Caco-2 (cell line): Measurements from ENCODE around the gene OR10A5. TPM values are rescaled to one million over a fixed set of nuclear protein-coding genes. Genes with fewer than 3 reads are reported as not detected.
A peak's percentile ranks its signal among the peaks of the same experiment; 100 is the strongest.

Source experiments
- BruUV-seq: library from RNA; stranded (reverse); fragments of 400-500 nt; replicated peaks from 2 replicates; lab custom pipeline; 2021; lab: Mats Ljungman, UMichigan
- CTCF ChIA-PET: fragments of 300-600 bp; sonication (Branson Sonifier 250); formaldehyde crosslinking; loops from one replicate; lab custom pipeline; 2022; ENCODE audit warnings: antibody characterized with exemption; lab: Charles Lee
- POLR2A ChIA-PET: fragments of 300-600 bp; sonication (Branson Sonifier 250); formaldehyde crosslinking; loops from one replicate; lab custom pipeline; 2022; ENCODE audit warnings: antibody characterized with exemption; lab: Charles Lee
- DNase-seq, 2 experiments: peaks; one replicate each; pipeline versions ENCODE4 v3.0.0 to v3.0.0-alpha.2; 2020 to 2022
- H3K27me3 ChIP-seq: replicated peaks from 2 replicates; pipeline ENCODE4 v1.6.0; 2011; ENCODE audit warnings: low read length; ENCODE audit not compliant: control insufficient read depth, insufficient read depth
- H3K36me3 ChIP-seq: 2 replicates; pipeline ENCODE4 v1.5.1; 2011; ENCODE audit warnings: low read length; ENCODE audit not compliant: control insufficient read depth, insufficient read depth
- H3K4me1 ChIP-seq: fragments of 250-450 bp; sonication (Bioruptor Pico); 2 replicates; pipeline ENCODE4 v1.5.1; 2020; ENCODE audit warnings: mild to moderate bottlenecking
- H3K4me3 ChIP-seq: 2 replicates; pipeline ENCODE4 v1.5.1; 2011; ENCODE audit warnings: low read depth, mild to moderate bottlenecking, control low read depth, low read length
- H3K9me3 ChIP-seq: fragments of 250-450 bp; sonication (Bioruptor Pico); 2 replicates; pipeline ENCODE4 v1.5.1; 2020; ENCODE audit warnings: mild to moderate bottlenecking, moderate library complexity
- H3K27ac Mint-ChIP-seq: one replicate; pipeline ENCODE4 v1.8.0; 2022; ENCODE audit warnings: mixed read lengths; ENCODE audit not compliant: unreplicated experiment
- H3K27me3 Mint-ChIP-seq: one replicate; pipeline ENCODE4 v1.8.0; 2022; ENCODE audit warnings: mixed read lengths; ENCODE audit not compliant: insufficient read depth, unreplicated experiment
- H3K36me3 Mint-ChIP-seq: one replicate; pipeline ENCODE4 v1.8.0; 2022; ENCODE audit warnings: mild to moderate bottlenecking, mixed read lengths; ENCODE audit not compliant: insufficient read depth, unreplicated experiment
- H3K4me1 Mint-ChIP-seq: one replicate; pipeline ENCODE4 v1.8.0; 2022; ENCODE audit warnings: low read depth, mixed read lengths; ENCODE audit not compliant: unreplicated experiment
- H3K4me3 Mint-ChIP-seq: one replicate; pipeline ENCODE4 v1.8.0; 2022; ENCODE audit warnings: mild to moderate bottlenecking, moderate library complexity, mixed read lengths; ENCODE audit not compliant: unreplicated experiment
- H3K9me3 Mint-ChIP-seq: one replicate; pipeline ENCODE4 v1.8.0; 2022; ENCODE audit warnings: mixed read lengths; ENCODE audit not compliant: unreplicated experiment
- intact Hi-C: fragments of 100-400 bp; cut with micrococcal nuclease; formaldehyde crosslinking; loops from one replicate; pipeline ENCODE4 v1.10.0; 2022; ENCODE audit not compliant: unreplicated experiment
- total RNA-seq: library from RNA; stranded (reverse); gene quantifications from 2 replicates; pipeline ENCODE4 v1.2.3, GENCODE V29; 2022
- TF ChIP-seq, protein P1 (sequence below), 2 experiments: fragments of 200-600 bp in 1 of 2; IDR thresholded peaks; 1 replicate in 1 of 2; 2 replicates in 1 of 2; pipeline versions ENCODE4 v1.5.1 to v1.8.0; 2011 to 2022; ENCODE audit warnings: antibody characterized with exemption in 1 of 2, control low read depth in 1 of 2, inconsistent platforms in 1 of 2, low read depth in 1 of 2, low read length in 1 of 2, mild to moderate bottlenecking in 1 of 2, moderate library complexity in 1 of 2; ENCODE audit not compliant: insufficient read depth in 1 of 2, severe bottlenecking in 1 of 2, unreplicated experiment in 1 of 2

Gene OR10A5
- total RNA-seq, 1 experiment from 2014 or later = not detected

- DNase-seq = no peak
- CTCF ChIA-PET = interaction anchor here (1.0 kb wide), 1 partner anchor 77 kb away, joined by 5 read pairs; no protein-coding TSS in a partner anchor
- BruUV-seq = no TSS peak
- intact Hi-C loops = no loop called here
- Mint-ChIP-seq H3K4me1 (no peaks in the 10 kb centered on the region), H3K36me3 (no peaks in the 10 kb centered on the region), H3K27me3 (peaks cover 11% of the 10 kb centered on the region), H3K27ac (no peak overlapping the region), H3K9me3 (no peaks in the 10 kb centered on the region), H3K4me3 (no peak overlapping the region)
- Histone ChIP-seq H3K27me3 (no peaks in the 10 kb centered on the region), H3K4me3 (no peak overlapping the region), H3K4me1 (no peaks in the 10 kb centered on the region), H3K9me3 (no peaks in the 10 kb centered on the region), H3K36me3 (no peaks in the 10 kb centered on the region)
- POLR2A ChIA-PET = interaction anchor here (0.5 kb wide), 1 partner anchor 287 kb away, joined by 6 read pairs; no protein-coding TSS in a partner anchor
- TF ChIP-seq, protein P1, sequence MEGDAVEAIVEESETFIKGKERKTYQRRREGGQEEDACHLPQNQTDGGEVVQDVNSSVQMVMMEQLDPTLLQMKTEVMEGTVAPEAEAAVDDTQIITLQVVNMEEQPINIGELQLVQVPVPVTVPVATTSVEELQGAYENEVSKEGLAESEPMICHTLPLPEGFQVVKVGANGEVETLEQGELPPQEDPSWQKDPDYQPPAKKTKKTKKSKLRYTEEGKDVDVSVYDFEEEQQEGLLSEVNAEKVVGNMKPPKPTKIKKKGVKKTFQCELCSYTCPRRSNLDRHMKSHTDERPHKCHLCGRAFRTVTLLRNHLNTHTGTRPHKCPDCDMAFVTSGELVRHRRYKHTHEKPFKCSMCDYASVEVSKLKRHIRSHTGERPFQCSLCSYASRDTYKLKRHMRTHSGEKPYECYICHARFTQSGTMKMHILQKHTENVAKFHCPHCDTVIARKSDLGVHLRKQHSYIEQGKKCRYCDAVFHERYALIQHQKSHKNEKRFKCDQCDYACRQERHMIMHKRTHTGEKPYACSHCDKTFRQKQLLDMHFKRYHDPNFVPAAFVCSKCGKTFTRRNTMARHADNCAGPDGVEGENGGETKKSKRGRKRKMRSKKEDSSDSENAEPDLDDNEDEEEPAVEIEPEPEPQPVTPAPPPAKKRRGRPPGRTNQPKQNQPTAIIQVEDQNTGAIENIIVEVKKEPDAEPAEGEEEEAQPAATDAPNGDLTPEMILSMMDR (IDR thresholded peaks at IDR 0.05; ENCODE audit: insufficient read depth in 1 of 2, low read depth in 1 of 2, low read length in 1 of 2, severe bottlenecking in 1 of 2, unreplicated experiment in 1 of 2) = no peak
Measured at GRCh38 chr11:6889835-6890234, 44.4 kb downstream of the OR10A5 start.

DNA sequence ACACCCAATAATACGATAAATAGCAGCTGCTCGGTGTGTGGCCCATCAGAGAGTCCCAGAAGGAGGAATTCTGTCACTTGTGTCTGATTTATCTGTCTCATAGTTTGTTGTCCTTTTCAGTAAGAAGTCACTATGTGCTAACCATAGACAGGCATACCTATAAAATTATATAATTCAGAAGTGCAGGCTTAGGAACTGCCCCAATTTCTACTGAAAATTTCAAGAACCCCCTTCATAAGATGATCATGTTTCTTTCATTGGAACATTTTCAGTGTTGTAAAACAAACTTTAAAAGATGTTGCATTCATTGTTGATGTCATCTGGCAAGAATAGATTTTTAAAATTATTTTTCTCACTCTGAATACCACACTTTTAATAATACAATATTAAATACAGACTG is 46.9 kb downstream of the OR10A5 start, which contains the start of gene OR2D2:
Gene OR2D2 (minus strand): TSS at position 101 of the 400 bp plus-strand sequence. CDS start 0 bp downstream, at position 101.
- H3K36me3 ChIP-seq = no peaks in the 10 kb centered on the region
- Mint-ChIP-seq H3K27ac (no peak within 1 kb of the TSS), H3K36me3 (no peaks in the 10 kb centered on the region), H3K4me1 (no peaks in the 10 kb centered on the region), H3K27me3 (peaks cover 11% of the 10 kb centered on the region), H3K9me3 (no peaks in the 10 kb centered on the region), H3K4me3 (no peak within 1 kb of the TSS)
- TF ChIP-seq, protein P1 (IDR thresholded peaks at IDR 0.05; ENCODE audit: insufficient read depth in 1 of 2, low read depth in 1 of 2, low read length in 1 of 2, severe bottlenecking in 1 of 2, unreplicated experiment in 1 of 2) = no peak
- intact Hi-C loops = no loop called here
- POLR2A ChIA-PET = no interaction called here
- H3K4me1 ChIP-seq = no peaks in the 10 kb centered on the region
- no peak for DNase-seq
- CTCF ChIA-PET = no interaction called here
- BruUV-seq = no TSS peak
- no peaks in the 10 kb centered on the region for H3K9me3 ChIP-seq
- H3K4me3 ChIP-seq = no peak within 1 kb of the TSS
- H3K27me3 ChIP-seq = no peaks in the 10 kb centered on the region

DNA sequence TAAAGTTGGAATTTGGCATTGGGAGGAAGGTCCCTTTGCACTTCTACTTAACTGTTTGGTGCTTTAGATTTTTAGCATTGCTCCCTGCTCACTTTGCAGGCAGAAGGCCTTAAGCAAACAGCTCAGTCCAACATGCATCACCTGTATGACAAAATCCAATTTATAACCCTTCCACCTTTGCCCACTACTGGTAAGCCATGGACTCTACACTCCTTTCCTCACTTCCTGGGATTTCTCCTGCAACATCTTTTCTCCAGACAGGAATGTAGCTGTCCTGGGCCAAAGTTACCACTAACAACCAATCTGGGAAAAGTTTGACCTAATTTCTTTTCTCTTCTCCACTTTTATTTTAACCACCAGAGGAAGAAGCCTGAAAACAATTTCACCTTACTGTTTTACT is 48.6 kb downstream of the OR10A5 start:
- POLR2A ChIA-PET = no interaction called here
- no peak overlapping the region for H3K4me3 Mint-ChIP-seq
- no TSS peak for BruUV-seq

More for the DNA sequence above, 48.6 kb downstream of the OR10A5 start:
- DNase-seq = no peak
- TF ChIP-seq, protein P1 (IDR thresholded peaks at IDR 0.05; ENCODE audit: insufficient read depth in 1 of 2, low read depth in 1 of 2, low read length in 1 of 2, severe bottlenecking in 1 of 2, unreplicated experiment in 1 of 2) = peak in 1 of 2 experiments; percentile 21
- H3K27me3 ChIP-seq = no peaks in the 10 kb centered on the region
- no peaks in the 10 kb centered on the region for H3K4me1 ChIP-seq
- H3K36me3 ChIP-seq = no peaks in the 10 kb centered on the region
- intact Hi-C loops = no loop called here
- Mint-ChIP-seq H3K27ac (no peak overlapping the region), H3K9me3 (no peaks in the 10 kb centered on the region), H3K4me1 (no peaks in the 10 kb centered on the region), H3K36me3 (no peaks in the 10 kb centered on the region), H3K27me3 (peaks cover 13% of the 10 kb centered on the region)
- CTCF ChIA-PET = no interaction called here
- no peak overlapping the region for H3K4me3 ChIP-seq
- no peaks in the 10 kb centered on the region for H3K9me3 ChIP-seq
